GM12878 (cell line): ENCODE results near the gene AGR3. TPM values are rescaled to one million over a fixed set of nuclear protein-coding genes. Genes with fewer than 3 reads are reported as not detected.

ENCODE experiments used
- ATAC-seq: fragments of 200-7000 bp; cut with Tn5 transposase; 3 replicates; pipeline ENCODE4 v1.9.1; 2020; ENCODE audit warnings: mild to moderate bottlenecking, moderate library complexity
- Bru-seq: library from RNA; stranded (reverse); fragments of 400-500 nt; gene quantifications from one replicate; lab custom pipeline; 2021; lab: Mats Ljungman, UMichigan
- BruChase-seq, 2 experiments: library from RNA; stranded (reverse); fragments of 400-500 nt; gene quantifications; one replicate each; lab custom pipeline; 2021; lab: Mats Ljungman, UMichigan
- BruUV-seq: library from RNA; stranded (reverse); fragments of 400-500 nt; replicated peaks from 2 replicates; lab custom pipeline; 2021; lab: Mats Ljungman, UMichigan
- CTCF ChIA-PET: fragments of 300-600 bp; sonication (Branson Sonifier 250); formaldehyde crosslinking; extraction: SDS; loops from one replicate; lab custom pipeline; 2021; ENCODE audit warnings: inconsistent platforms; lab: Yijun Ruan, JAX
- POLR2A ChIA-PET: fragments of 350-600 bp; formaldehyde crosslinking; extraction: SDS; loops from one replicate; lab custom pipeline; 2021; ENCODE audit warnings: inconsistent platforms; lab: Charles Lee
- RAD21 ChIA-PET: fragments of 300-600 bp; sonication (Branson Sonifier 250); formaldehyde crosslinking; loops from one replicate; lab custom pipeline; 2023; ENCODE audit warnings: antibody characterized with exemption; ENCODE audit not compliant: unreplicated experiment; lab: Charles Lee
- SMC1A ChIA-PET: fragments of 300-600 bp; sonication (Branson Sonifier 250); formaldehyde crosslinking; loops from one replicate; lab custom pipeline; 2023; ENCODE audit not compliant: unreplicated experiment, uncharacterized antibody; lab: Charles Lee
- DNase-seq: peaks from one replicate; pipeline ENCODE4 v3.0.0-alpha.2; 2011; ENCODE audit warnings: low read depth, low spot score
- FAIRE-seq: peaks from 3 replicates; lab custom pipeline; 2011; peaks lifted over from hg19 to GRCh38; lab: Jason Lieb, UNC
- H2AFZ ChIP-seq: 2 replicates; pipeline ENCODE4 v1.6.0; 2011; ENCODE audit warnings: low read depth, low read length, control low read depth; ENCODE audit not compliant: control insufficient read depth
- H3K27ac ChIP-seq: 2 replicates; pipeline ENCODE4 v1.5.1; 2011; ENCODE audit warnings: control low read depth; ENCODE audit not compliant: control insufficient read depth, insufficient read depth
- H3K27me3 ChIP-seq, 2 experiments: replicated peaks in 1 of 2; 2 replicates each; pipeline versions ENCODE4 v1.6.0 to v1.6.1; 2011; ENCODE audit warnings: low read length in 1 of 2; ENCODE audit not compliant: control insufficient read depth in 2 of 2, insufficient read depth in 2 of 2
- H3K36me3 ChIP-seq, 2 experiments: 2 replicates each; pipeline ENCODE4 v1.5.1; 2011; ENCODE audit warnings: low read length in 1 of 2; ENCODE audit not compliant: control insufficient read depth in 2 of 2, insufficient read depth in 2 of 2
- H3K4me1 ChIP-seq: 2 replicates; pipeline ENCODE4 v1.6.1; 2011; ENCODE audit warnings: mild to moderate bottlenecking, low read length, moderate library complexity, mixed read lengths; ENCODE audit not compliant: control insufficient read depth, insufficient read depth
- H3K4me2 ChIP-seq: 2 replicates; pipeline ENCODE4 v1.6.0; 2011; ENCODE audit warnings: control low read depth; ENCODE audit not compliant: control insufficient read depth, insufficient read depth
- H3K4me3 ChIP-seq: fragments of 200-600 bp; sonication (generic); 2 replicates; pipeline ENCODE4 v1.5.1; 2016
- H3K79me2 ChIP-seq: 2 replicates; pipeline ENCODE4 v1.6.0; 2011; ENCODE audit warnings: low read length; ENCODE audit not compliant: control insufficient read depth, insufficient read depth
- H3K9ac ChIP-seq: 2 replicates; pipeline ENCODE4 v1.8.0; 2011; ENCODE audit warnings: low read length, control low read depth, mixed read lengths; ENCODE audit not compliant: control insufficient read depth, insufficient read depth
- H3K9me3 ChIP-seq: replicated peaks from 3 replicates; pipeline ENCODE4 v1.5.1; 2011; ENCODE audit warnings: mild to moderate bottlenecking, low read length; ENCODE audit not compliant: control insufficient read depth, insufficient read depth
- H4K20me1 ChIP-seq: 2 replicates; pipeline ENCODE4 v1.6.0; 2011; ENCODE audit not compliant: control insufficient read depth, insufficient read depth
- CREM ChIP-seq: IDR thresholded peaks from 2 replicates; pipeline ENCODE4 v1.6.1; 2014; ENCODE audit warnings: antibody characterized with exemption, low read depth
- FOXK2 ChIP-seq: fragments of 450-650 bp; IDR thresholded peaks from 2 replicates; pipeline ENCODE4 v1.6.1; 2017; ENCODE audit warnings: mild to moderate bottlenecking, moderate library complexity
- KLF5 ChIP-seq: fragments of 450-650 bp; IDR thresholded peaks from 2 replicates; pipeline ENCODE4 v1.6.1; 2014; ENCODE audit warnings: mild to moderate bottlenecking; ENCODE audit not compliant: partially characterized antibody
- MYB ChIP-seq: fragments of 150-350 bp; IDR thresholded peaks from 2 replicates; pipeline ENCODE4 v1.6.1; 2014; ENCODE audit warnings: mild to moderate bottlenecking, low read depth, low read length, borderline replicate concordance
- SREBF2 ChIP-seq: IDR thresholded peaks from 2 replicates; pipeline ENCODE4 v1.6.1; 2012; ENCODE audit warnings: mild to moderate bottlenecking, low read length
- ZBTB40 ChIP-seq: fragments of 450-650 bp; IDR thresholded peaks from 2 replicates; pipeline ENCODE4 v1.6.1; 2016; ENCODE audit warnings: mild to moderate bottlenecking, moderate library complexity, borderline replicate concordance
- WGBS: methylation state at CpG from one replicate; pipeline ENCODE4 v1.1.6; 2016; ENCODE audit warnings: low lambda C conversion rate; ENCODE audit not compliant: insufficient replicate concordance, insufficient coverage; ENCODE audit errors: missing lambda C conversion rate; 5-methylcytosine and 5-hydroxymethylcytosine counted together
- in situ Hi-C: fragments of 300-500 bp; cut with MboI; formaldehyde crosslinking; loops from 9 replicates; pipeline ENCODE4 v1.14.3; 2018; ENCODE audit warnings: mixed read lengths
- intact Hi-C: fragments of 100-400 bp; cut with micrococcal nuclease; formaldehyde crosslinking; loops from one replicate; pipeline ENCODE4 v1.14.2; 2022; ENCODE audit not compliant: unreplicated experiment
- long read RNA-seq, 2 experiments: library from polyadenylated mRNA; unstranded; transcript quantifications; one replicate each; pipeline ENCODE4 v2.0.0, GENCODE V29; 2019 to 2020
- polyA minus RNA-seq, 3 experiments: library from RNA; depleted of rRNA, polyadenylated mRNA; stranded (reverse); fragments of >200 nt; gene quantifications; 2 replicates each; pipeline ENCODE4 v1.2.3, GENCODE V29; 2011
- polyA plus RNA-seq, 11 experiments: library from polyadenylated mRNA; depleted of rRNA in 4 of 11; unstranded in 6 of 11; stranded (reverse) in 5 of 11; fragments of >200 nt; fragmentation: Nextera tagmentation in 4 of 11; fragmentation: Illumina TruSeq in 1 of 11; extraction: Ambion mirVana in 4 of 11; extraction: Trizol in 1 of 11; gene quantifications; 1 replicate in 1 of 11; 2 replicates in 10 of 11; pipeline versions ENCODE4 v1.2.1 to v1.2.3, GENCODE V29; 2011 to 2016; ENCODE audit warnings: inconsistent platforms in 2 of 11, missing spikeins in 2 of 11, low read depth in 1 of 11
- total RNA-seq, 4 experiments: library from RNA; depleted of rRNA in 3 of 4; stranded (reverse); fragments of >200 nt in 3 of 4; fragmentation: Illumina TruSeq in 1 of 4; extraction: Trizol in 1 of 4; gene quantifications; 2 replicates each; pipeline versions ENCODE4 v1.2.1 to v1.2.3, GENCODE V29; 2013 to 2021
- TF ChIP-seq, protein P1 (sequence below): IDR thresholded peaks from 2 replicates; pipeline ENCODE4 v1.6.1; 2011; ENCODE audit warnings: low read depth, low read length, improper control_type of control experiment, borderline replicate concordance
- TF ChIP-seq, protein P2 (sequence below): IDR thresholded peaks from 2 replicates; pipeline ENCODE4 v1.6.1; 2012; ENCODE audit warnings: low read depth, low read length, improper control_type of control experiment

Gene AGR3
- total RNA-seq (2013; cell fraction: nucleolus; rRNA removed), result not detected in 2 replicates
- total RNA-seq (2014; rRNA removed), result not detected in 2 replicates
- not detected in 2 replicates for total RNA-seq (2014; rRNA removed; fragmentation: Illumina TruSeq; extraction: Trizol)
- not detected in 2 replicates for total RNA-seq (2021)
- polyA plus RNA-seq (2011; ENCODE audit: low read depth), result not detected
- not detected in 2 replicates for polyA plus RNA-seq (2011; rRNA removed)
- not detected in 2 replicates for polyA plus RNA-seq (2011; cell fraction: cytosol; rRNA removed)
- polyA plus RNA-seq (2011; cell fraction: nucleus; rRNA removed), result not detected in 2 replicates
- polyA plus RNA-seq (2012), result not detected in 2 replicates
- polyA plus RNA-seq (2014; fragmentation: Illumina TruSeq; extraction: Trizol), result not detected in 2 replicates
- not detected for polyA plus RNA-seq (2014; fragmentation: Nextera tagmentation; extraction: Ambion mirVana)
- not detected in 2 replicates for polyA plus RNA-seq (2014; rRNA removed)
- not detected for polyA plus RNA-seq (2016; fragmentation: Nextera tagmentation; extraction: Ambion mirVana)
- polyA minus RNA-seq (2011; rRNA and poly(A)+ RNA removed), result not detected in 2 replicates
- polyA minus RNA-seq (2011; cell fraction: cytosol; rRNA and poly(A)+ RNA removed), result not detected in 2 replicates
- polyA minus RNA-seq (2011; cell fraction: nucleus; rRNA and poly(A)+ RNA removed), result not detected in 2 replicates
- Bru-seq, nascent RNA, result percentile 4 among the genes with signal in this experiment
- not detected for BruChase-seq, experiment 1, labeled RNA remaining after a 6-hour chase
- BruChase-seq, experiment 2, labeled RNA remaining after a 2-hour chase, result percentile 4 among the genes with signal in this experiment
- long read RNA-seq, experiment 1, result 0 reads
- long read RNA-seq, experiment 2, result 0 reads

DNA sequence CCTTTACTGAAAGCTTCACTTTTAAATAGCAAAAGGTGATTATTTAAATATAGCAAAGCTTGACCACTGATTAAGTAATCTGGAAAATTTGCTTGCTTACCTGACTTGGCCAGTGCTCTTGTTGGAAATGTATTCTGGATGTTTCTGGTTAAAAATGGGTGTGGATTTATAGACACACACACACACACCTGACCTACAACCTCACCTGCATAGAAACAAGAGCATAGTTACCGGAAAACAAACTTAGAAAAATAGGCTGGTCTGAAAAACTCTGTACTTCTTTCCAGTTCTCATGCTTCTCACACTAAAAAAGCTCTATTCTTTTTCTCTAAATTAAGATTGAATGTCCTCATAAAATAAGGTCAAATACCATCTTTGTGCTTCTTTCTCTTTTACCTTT lies at the start of gene AGR3:
Gene AGR3 (minus strand): TSS at position 140 of the 400 bp plus-strand sequence. CDS start 3,365 bp downstream, outside the sequence.
- ChIA-PET SMC1A (interaction anchor here (0.5 kb wide), 1 partner anchor 63 kb away, joined by 3 read pairs; no protein-coding TSS in a partner anchor), POLR2A (no interaction called here), CTCF (no interaction called here), RAD21 (no interaction called here)
- Histone ChIP-seq H3K27ac (no peak within 1 kb of the TSS), H2AFZ (no peak within 1 kb of the TSS), H3K4me2 (no peak within 1 kb of the TSS), H4K20me1 (no peaks in the 10 kb centered on the region), H3K27me3 (no peaks in the 10 kb centered on the region), H3K36me3 (no peaks in the 10 kb centered on the region), H3K9me3 (no peaks in the 10 kb centered on the region), H3K4me3 (no peak within 1 kb of the TSS), H3K79me2 (no peaks in the 10 kb centered on the region), H3K4me1 (no peaks in the 10 kb centered on the region), H3K9ac (no peak within 1 kb of the TSS)
- WGBS, result 6% methylated on average over 1 of the region's 1 CpG
- ATAC-seq, result no peak
- no peak for TF ChIP-seq KLF5
- TF ChIP-seq, protein P1, sequence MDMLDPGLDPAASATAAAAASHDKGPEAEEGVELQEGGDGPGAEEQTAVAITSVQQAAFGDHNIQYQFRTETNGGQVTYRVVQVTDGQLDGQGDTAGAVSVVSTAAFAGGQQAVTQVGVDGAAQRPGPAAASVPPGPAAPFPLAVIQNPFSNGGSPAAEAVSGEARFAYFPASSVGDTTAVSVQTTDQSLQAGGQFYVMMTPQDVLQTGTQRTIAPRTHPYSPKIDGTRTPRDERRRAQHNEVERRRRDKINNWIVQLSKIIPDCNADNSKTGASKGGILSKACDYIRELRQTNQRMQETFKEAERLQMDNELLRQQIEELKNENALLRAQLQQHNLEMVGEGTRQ, result no peak
- no peak for TF ChIP-seq CREM
- TF ChIP-seq, protein P2, sequence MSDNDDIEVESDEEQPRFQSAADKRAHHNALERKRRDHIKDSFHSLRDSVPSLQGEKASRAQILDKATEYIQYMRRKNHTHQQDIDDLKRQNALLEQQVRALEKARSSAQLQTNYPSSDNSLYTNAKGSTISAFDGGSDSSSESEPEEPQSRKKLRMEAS, result no peak
- no peak for TF ChIP-seq FOXK2
- TF ChIP-seq ZBTB40, result no peak
- TF ChIP-seq MYB, result no peak
- TF ChIP-seq SREBF2, result no peak
- no TSS peak for BruUV-seq
- no peak for DNase-seq
- intact Hi-C loops, result no loop called here
- no peak for FAIRE-seq
- in situ Hi-C loops, result no loop called here
